HPDE6-E6E7 (cell line): Measurements from ENCODE around the gene RAB10.
"Not testable (repeated sequence)": the region's sequence is repeated elsewhere in the genome, so short reads cannot be mapped to it uniquely, and the experiment has no call there.

Experiments
- DNase-seq: peaks from one replicate; pipeline ENCODE4 v3.0.0; 2011; ENCODE audit warnings: missing footprints; ENCODE audit errors: extremely low spot score

Gene RAB10

DNA sequence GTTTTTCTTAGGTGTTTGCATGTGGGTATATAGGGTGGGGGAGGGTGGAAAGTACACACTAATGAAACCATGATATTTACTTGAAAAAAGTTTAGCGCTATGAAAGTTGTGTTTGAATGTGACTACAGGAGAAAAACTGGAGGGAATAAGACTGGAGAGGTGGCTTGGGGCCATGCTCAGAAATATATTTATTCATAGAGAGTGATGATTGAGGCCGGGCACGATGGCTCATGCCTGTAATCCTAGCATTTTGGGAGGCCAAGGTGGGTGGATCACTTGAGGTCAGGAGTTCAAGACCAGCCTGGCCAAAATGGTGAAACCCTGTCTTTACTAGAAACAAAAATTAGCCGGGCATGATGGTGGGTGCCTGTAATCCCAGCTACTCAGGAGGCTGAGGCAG lies 55.0 kb downstream of the RAB10 start:
- not testable (repeated sequence) for DNase-seq

DNA sequence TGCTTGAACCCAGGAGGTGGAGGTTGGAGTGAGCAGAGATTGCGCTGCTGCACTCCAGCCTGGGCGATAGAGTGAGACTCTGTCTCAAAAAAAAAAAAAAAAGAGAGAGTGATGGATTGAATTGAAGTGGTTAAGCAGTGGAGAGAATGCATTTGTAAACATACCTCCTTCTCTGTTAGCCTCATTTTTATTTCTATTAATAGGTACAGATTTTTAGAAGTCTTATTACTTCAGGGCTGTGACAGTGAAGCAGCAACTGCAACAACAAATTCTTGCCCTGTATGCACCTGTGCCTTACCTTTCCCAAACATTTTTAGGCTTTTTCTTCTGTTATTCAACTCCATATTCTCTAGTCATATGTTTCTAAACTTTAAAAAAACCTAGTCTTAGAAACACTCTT lies 55.5 kb downstream of the RAB10 start:
- no peak for DNase-seq

DNA sequence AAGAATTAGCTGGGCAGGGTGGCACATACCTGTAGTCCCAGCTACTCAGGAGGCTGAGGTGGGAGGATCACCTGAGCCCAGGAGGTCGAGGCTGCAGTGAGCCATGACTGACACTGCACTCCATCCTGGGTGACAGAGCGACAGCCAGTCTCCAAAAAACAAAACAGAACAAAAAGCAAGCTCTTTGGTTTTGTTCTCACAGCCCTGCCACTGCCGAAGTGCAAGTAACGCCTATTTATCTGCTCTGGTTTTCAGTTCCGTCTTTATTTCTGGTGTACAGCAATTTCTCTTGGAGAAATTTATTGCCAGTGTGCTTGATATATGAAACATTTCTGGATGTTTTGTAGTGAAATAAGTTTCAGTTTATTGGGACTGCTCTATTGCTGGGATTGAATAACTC lies 61.9 kb downstream of the RAB10 start:
- no peak for DNase-seq

DNA sequence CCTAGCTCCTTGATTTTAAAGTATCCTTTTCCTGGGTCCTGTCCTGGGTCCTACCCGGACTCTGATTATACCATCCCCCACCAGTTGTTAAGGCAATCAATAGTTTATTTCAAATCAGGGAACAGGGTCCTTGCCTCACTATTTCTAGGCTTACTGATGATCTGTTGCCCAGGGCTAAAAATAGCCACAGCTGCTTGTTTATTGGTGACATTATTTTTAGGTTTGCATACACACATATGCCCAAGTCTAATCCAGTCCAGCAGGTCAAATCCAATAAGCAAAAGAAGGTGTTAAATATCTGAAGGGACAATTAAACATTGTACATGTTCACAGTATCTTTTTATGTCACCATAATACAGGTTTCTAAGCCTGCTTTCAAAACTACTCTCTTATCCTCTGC lies 66.0 kb downstream of the RAB10 start:
- DNase-seq: no peak

DNA sequence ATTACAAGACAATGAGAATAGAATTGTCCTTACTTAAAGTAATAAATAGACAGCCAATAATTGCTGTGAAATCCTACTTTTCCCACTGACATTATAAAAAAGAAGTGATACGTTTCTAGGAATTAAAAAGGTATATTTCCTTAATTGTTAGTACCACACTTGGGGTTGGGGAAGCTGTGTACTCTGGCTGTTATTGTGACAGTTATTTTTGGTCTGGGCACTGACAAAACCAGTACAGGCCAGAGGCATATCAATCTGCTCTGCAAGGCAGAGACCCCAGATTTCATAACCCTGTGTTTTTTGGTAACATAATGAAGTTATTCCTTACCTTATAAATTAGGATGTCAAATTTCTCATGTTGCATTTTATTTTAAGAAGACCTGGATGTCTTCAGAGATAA lies 66.5 kb downstream of the RAB10 start:
- no peak for DNase-seq

DNA sequence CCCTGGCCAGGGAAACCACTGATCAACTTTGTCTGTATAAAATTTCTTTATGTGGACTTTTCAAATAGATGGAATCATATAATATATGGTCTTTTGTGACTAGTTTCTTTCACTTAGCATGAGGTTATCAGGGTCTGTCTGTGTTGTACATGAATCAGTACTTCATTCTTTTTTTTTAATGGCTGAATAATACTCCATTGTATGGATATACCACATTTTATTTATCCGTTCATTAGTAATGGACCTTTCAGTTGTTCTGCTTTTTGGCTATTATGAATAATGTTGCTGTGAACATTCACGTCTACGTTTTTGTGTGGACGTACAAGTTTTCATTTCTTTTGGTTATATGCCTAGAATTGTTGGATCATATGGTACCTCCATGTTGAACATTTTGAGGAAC lies 69.9 kb downstream of the RAB10 start:
- no peak for DNase-seq

DNA sequence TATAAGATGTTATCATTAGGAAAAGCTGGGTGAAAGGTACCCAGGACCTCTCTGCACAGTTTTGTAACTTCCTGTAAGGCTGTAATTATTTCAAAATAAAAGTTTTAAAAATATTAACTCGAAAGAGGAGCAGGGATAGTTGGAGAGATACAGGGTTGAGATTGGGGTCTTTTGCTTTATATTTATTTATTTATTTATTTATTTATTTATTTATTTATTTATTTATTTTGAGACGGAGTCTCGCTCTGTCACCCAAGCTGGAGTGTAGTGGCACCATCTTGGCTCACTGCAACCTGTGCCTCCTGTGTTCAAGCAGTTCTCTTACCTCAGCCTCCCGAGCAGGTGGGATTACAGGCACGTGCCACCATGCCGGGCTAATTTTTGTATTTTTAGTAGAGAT lies 74.8 kb downstream of the RAB10 start:
- DNase-seq: not testable (repeated sequence)

DNA sequence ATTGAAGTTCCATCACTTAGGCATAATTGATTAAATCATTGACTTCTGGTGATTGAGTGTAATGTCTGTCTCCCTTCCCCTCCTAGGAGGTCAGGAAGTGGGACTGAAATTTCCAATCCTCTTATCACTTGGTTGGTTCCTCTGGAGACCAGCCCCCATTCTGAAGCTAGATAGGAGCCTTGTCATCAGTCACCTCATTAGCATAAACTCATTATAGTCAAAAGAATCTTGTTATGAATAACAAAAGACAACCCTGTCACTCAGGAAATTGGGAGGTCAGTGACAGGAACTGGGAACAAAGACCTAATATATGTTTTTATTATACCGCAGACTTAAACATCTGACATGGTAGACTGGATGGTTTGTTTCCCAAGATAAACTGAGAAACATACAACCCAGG lies 78.3 kb downstream of the RAB10 start:
- DNase-seq: no peak

DNA sequence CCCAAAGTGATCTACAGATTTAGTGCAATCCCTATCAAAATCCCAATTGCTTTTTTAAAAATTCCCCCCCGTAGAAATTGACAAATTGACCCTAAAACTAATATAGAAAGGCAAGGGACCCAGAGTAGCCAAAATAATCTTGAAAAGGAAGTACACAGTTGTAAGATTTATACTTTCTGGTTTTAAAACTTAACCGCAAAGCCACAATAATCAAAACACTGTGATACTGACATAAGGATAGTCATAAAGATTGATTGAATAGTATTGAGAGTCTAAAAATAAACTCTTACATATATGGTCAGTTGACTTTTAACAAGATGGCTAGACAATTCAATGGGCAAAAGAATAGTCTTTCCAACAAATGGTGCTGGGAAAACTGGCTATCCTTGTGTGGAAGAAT lies 80.3 kb downstream of the RAB10 start:
- DNase-seq: no peak

DNA sequence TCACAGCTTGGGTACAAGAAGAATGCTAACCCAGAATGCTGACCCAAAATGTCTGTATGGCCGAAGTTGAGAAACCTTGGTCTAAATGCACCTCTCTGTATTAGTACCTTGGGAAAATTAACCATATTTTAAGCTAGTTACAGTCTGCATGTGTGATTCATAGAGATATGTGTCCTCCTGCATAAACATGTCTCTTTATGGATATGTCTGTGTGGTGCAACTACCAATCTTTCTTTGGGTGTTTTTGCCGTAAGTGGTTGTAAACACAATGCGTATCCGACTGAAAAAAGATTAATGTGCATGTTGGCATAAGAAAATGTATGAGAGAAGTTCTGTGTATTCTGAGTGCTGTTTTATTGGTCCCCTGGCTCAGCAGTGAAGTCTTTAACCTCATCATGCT lies 84.8 kb downstream of the RAB10 start:
- DNase-seq: no peak

DNA sequence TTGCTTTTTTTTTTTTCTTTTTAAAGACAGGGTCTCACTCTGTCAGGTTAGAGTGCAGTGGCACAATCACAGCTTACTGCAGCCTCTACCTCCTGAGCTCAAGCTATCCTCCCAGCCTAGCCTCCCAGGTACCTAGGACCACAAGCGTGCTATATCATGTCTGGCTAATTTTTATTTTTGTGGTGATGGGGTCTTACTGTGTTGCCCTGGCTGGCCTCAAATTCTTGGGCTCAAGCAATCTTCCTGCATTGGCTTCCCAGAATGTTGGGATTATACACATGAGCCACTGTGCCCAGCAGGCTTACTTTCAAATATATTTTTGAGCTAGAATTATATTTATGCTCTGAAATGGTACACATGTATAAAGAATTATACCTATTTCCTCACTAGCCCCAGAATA lies 85.6 kb downstream of the RAB10 start:
- no peak for DNase-seq

DNA sequence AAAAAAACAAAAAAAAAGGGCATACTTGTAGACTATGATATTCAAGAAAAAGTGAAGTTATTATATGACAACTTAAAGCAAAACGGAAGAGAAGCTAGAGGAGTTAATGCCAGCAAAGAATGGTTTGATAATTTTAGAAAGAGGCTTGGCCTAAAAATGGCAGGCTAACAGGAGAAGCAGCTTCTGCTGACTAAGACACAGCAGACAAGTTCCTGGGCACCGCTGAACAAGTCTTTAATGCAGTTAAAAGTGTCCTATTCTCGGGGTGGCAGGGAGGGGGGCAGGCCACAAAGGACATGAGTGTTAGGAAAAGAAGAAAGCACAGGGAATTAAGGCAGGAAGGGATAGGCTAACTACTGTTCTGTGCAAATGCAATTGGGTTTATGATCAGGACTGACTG lies 88.7 kb downstream of the RAB10 start:
- DNase-seq: no peak

DNA sequence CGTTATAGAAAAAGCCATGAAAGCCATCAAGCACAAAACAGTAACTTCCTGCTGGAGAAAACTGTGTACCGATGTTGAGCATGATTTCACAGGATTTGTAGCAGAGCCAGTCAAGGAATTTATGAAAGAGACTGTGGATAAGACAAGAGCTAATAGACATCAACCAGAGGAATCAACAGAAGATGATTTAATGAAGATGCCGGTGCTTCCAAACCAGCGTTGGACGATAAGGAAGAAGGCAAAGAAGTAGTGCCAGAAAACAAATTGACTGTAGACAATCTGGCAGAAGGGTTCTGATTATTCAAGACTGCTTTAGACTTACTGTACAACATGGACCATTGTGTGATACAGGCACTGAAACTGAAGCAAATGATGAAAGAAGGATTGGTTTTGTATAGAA lies 89.5 kb downstream of the RAB10 start:
- no peak for DNase-seq

DNA sequence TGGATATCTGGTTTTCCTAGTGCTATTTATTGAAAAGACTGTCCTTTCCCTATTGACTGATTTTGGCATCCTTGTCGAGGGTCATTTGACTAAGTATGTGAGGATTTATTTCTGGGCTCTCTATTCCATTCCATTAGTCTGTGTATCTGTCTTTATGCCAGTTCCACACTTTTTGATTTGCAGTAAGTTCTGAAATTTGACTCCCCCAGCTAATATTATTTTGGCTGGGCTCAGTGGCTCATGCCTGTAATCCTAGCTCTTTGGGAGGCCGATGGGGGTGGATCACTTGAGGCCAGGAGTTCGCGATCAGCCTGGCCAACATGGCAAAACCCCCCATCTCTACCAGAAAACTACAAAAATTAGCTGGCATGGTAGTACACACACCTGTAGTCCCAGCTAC lies 92.2 kb downstream of the RAB10 start:
- DNase-seq: no peak

DNA sequence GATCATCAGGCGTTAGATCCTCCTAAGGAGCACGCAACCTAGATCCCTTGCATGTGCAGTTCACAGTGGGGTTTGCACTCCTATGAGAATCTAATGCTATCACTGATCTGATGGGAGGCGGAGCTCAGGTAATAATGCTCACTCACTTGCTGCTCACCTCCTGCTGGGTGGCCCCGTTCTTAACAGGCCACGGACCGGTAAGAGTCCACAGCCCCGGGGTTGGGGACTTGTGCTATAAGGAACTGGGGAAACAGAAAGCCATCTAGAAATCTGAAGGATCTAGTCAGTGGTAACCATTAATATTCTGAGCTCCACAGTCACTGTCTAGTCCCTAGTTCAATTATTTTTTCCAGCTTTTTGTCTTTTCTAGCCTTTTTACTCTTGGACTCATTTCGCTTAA lies 94.3 kb downstream of the RAB10 start:
- DNase-seq: no peak

DNA sequence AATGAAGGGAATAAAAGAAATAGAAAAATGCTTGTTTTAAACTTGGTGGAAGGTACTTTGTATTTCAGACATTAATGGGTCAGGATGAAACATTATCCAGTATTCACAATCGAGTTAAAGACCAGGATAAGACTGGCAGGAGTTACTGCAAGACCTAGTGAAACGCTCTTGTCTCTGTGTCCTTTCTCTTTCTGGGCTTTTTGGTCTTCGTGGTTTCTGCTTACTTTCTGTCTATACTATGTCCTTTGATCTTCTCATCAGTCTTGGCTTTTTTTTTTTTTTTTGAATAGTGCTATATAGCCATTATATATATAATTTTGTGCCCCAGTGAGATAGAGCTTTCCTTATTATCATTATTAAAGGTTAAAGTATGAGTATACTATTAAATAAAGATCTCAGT lies 96.9 kb downstream of the RAB10 start:
- DNase-seq: no peak

DNA sequence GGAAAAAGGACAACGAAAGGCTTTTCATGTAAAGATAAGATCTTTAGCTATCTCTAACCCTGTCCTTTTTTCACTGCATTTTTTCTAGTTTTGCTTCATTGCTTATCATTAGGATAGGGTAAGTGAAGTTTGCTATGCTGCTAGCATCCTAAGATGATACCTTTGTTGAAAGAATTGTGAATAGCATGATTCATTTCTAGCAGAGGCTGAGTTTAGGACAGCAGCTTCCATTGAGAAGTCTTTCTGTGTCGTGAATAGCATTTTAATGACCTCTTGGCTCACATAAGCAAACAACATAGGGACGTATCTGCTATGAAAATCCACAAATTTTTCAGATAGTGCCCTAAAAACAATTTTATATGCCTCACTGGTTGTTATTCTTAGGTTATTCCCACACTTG lies 102.6 kb downstream of the RAB10 start:
- DNase-seq: no peak

DNA sequence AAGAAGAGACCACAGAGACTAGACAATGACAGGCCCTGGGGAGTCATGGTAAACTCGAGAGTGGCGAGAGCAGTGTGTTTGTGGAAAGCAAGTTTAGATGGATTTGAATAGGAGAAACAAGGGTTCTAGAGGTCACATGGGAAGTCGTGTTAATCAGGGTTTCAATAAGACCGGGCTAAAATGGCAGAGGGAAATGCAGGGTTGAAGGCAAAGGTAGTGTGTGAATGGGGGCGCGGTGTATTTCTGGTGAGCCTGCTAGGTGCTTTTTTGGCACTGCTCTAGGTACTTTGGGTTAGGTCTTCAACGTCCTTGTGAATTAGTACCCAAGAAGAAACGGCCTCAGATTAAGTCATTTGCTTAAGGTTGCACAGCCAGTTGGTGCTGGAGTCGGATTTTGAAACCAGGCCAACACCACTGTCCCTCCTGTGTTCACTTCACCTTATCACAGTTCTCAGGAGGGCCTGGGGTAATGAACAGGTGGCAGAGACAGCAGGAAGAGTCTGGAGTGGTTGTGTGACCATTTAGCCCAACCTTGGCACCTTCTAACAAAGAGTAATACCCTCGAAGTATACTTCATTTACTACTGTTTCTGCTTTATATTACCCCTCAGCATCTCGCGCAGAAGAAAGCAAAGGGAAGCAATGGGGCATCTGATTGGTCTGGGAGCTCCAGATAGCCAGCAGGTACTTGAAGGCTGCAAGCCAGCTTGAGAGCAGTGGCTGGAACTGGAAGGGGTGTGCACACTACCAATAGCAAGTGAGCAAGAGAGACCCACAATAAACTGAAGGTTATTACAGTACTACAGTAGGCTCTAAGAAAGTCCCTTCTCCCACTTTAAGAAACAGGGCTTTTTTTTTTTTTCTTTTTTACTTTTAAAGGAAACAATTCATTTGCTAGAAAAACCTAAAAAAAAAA lies 105.6 kb downstream of the RAB10 start:
- no peak for DNase-seq

DNA sequence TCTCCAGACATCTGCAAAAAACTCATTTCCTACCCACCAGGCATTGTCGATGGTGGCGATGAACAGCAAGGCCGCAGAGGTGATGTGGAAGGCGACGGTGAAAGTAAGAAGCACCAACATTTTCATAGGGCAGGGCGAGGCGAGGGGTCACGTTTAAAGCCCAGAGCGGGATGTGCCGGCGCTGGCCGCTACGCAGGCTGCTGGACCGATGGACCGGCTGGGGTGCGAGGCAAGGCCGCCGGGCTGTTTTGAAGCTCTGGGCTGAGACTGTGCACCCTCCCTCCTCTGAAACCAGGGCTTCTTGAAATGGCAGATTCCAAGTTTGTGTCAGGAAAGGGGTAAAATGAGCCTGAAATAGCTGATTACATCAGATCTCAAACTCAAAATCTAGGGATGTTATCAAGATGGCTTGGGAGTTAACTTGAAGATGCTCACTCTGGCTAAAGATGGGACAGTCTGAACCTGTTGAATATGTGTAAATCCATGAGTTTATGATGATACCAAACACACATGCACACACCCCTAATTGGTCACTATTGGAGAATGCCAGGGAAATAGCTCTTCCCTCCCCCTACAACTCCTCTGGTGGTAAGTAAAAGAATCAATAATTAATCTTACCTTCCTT lies 107.4 kb downstream of the RAB10 start:
- no peak for DNase-seq

DNA sequence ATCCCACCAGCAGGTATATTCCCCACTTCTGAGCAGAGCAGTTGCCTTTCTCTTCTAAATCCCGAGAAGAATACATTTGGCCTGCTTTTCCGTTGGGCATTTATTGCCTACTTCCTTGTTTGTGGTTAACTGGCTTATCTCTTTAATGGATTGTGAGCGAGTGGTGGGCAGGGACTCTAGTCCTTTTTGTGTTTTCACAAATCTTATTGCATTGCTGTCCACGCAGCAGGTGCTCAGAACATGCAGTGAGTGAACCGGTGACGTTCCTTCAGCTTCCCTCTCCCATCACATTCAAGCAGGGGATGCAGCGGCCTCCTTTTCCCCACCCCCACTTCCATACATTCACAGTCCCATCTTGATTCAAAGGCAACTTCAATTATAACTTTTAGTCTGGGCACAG lies 110.1 kb downstream of the RAB10 start:
- no peak for DNase-seq

DNA sequence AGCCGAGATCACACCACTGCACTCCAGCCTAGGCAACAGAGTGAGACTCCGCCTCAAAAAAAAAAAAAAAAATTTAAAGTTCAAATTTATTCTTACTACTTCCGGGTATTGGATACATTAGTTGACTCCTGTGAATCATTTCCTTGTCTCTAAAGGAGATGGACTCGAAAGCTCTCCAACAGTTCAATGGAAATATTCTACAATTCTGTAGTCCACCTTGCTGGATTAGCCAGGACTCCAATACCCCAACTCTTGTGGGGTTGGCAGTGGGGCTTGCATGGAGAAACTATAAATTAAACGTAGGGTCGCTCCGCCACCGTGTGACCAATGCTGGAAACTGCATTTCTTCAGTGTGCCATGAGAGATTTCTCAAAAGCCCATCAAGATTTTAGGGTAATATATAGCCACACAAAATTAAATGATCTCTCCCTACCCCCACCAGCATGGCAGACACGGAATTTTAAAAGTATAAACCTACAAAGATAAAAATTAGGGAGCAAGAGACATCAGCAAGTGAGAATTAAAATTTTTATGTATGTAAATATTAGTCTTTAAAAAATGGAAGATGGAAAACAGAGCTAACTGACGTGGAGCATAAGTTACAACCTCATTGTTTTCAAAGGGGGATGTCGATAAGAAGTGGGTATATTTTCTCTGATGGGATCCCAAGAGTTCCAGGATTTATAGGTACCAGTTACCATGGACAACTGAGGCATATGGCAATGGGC lies 111.2 kb downstream of the RAB10 start:
- no peak for DNase-seq

DNA sequence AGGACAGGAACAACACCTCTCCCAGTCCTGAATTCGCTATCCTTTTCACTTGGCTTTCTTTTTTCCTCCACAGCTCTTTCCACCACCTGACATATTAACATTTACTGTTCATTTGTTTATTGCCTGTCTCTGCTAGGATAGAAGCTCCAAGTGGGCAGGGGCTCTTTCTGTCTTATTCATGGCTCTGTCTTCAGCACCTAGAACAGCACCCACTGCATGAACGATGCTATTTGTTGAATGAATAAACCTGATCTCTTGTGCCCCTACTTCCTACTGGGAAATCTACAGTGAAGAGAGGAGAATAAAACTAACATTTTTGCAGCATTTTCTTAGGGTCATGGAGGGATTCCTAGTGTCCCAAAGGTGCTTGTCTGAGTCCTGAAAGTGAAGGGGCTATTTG lies 114.6 kb downstream of the RAB10 start:
- no peak for DNase-seq

DNA sequence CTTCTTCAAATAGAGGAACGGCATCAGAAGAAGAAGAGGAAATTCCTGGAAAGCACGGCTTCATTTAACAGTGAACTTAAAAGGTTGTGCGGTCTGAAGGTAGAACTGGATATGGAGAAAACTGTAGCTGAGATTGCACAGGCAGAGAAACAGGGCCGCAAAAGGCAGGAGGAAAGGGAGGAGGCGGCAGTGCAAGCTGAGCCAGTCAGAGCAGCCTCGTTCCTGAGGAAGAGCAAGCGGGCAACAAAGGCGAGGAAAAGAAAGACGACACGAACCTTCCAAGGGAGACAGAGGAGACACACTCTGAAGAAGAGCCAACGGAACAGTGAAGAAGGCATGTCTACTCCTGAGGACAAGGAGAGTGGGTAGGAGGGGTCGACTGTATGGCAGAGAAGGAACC lies 116.4 kb downstream of the RAB10 start:
- no peak for DNase-seq
